ES-I3 (cell line): ENCODE measurements around the gene ENKUR.

Experiments
- H3K36me3 ChIP-seq: 2 replicates; pipeline ENCODE4 v1.6.1; 2013; ENCODE audit warnings: mild to moderate bottlenecking, low read length, control low read depth, moderate library complexity; ENCODE audit not compliant: insufficient read depth
- H3K4me1 ChIP-seq: 2 replicates; pipeline ENCODE4 v1.6.1; 2013; ENCODE audit warnings: mild to moderate bottlenecking, control low read depth, low read length; ENCODE audit not compliant: insufficient read depth
- H3K9ac ChIP-seq: 2 replicates; pipeline ENCODE4 v1.6.1; 2013; ENCODE audit warnings: low read depth, mild to moderate bottlenecking, low read length, moderate library complexity
- H3K9me3 ChIP-seq: 2 replicates; pipeline ENCODE4 v1.6.1; 2013; ENCODE audit warnings: mild to moderate bottlenecking, low read length, moderate library complexity; ENCODE audit not compliant: control insufficient read depth, insufficient read depth

The ENKUR gene

DNA sequence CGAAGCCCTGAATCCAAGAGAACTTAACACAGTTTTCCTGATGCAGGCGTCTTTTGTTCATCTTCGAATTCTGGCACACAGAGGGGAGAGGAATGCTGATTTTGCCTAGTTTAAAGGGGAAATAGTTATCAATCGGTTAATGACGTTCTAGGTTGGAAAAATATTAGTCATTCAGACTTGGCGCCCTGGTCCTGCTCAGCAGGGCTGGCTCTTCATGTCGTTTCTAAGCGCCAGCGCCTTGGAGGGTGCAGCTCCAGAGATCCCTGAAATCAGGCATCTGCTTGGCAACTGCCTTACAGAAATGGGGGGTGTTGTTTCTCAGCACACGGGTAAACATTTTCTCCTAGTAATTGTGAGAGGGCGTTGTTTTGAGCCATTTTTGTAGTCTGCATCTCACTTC is 62.3 kb downstream of the ENKUR start:
- H3K9ac ChIP-seq, result peak overlapping the region; percentile 58; the same call in 1 of the 2 replicates
- peaks cover 12% of the 10 kb centered on the region for H3K4me1 ChIP-seq
- H3K36me3 ChIP-seq, result no peaks in the 10 kb centered on the region
- no peaks in the 10 kb centered on the region for H3K9me3 ChIP-seq

DNA sequence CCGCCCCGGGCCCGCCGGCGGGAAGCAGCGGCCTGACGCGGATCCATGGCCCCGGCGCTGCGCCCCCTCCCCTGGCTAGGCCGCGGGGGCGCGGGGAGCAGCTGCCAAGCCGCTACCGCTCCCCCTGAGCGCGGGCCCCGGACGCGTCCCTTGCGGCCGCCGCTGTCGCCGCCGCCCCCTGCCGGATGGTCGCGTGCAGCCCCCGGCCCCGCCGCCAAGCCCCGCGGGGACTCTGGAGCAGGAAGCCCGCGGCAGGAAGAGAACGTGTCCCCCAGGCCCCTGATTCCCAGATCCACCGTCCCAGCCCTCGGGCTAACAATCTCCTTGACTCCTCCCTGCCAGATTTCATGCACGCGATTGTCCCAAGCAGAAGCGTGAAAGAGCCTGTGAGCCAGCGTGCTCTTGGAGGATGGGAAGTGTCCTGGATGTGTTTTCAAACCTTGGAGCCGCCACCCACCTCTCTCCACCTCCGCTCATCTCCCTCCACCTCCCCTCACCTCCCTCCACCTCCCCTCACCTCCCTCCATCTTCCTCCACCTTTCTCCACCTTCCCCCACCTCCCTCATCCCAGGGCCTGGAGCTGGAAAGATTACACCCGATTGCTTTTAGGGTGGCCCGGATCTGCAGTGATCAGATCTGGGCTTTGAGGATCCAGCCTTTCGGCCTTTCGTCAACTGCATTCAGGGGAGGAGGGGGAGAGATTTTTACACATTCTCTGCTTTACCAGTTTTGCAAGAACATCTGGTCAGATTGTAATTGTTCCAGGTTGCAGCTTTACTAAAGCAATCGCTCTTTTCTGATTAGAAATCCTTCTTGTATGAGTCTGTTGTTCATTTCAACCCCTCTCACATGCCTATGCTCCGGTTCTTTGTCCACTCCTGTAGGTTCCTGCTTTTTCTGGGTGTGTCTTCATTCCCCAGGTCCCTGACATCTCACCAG is 63.0 kb downstream of the ENKUR start:
- Histone ChIP-seq H3K36me3 (no peaks in the 10 kb centered on the region), H3K9me3 (no peaks in the 10 kb centered on the region), H3K4me1 (peaks cover 12% of the 10 kb centered on the region), H3K9ac (peak overlapping the region; percentile 58)

DNA sequence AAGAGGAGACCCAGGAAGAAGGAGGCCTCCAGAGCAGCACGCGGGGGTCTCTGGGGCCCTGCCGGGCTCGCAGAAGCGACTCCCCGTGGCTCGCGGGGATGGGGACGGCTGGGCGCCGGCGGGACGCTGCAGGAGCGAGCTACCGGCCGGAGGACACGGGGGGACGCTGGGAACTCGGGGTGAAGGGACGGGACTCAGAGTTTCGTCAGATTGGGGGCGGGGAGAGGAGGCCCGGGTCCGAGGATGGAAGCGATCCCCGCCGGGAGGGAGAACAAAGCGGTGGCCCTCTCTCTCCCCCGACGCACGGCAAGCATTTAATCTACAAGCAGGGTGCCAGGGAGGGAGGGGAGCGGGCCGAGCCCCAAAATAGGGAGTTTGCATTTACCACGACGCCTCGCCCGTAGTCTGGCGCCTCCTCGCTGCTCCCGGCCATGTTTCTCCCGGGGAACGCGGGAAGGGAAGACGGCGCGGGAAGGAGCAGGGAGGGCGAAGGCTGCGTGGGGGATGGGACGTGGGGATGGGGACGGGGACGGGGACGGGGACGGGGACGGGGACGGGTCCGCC is 63.7 kb downstream of the ENKUR start, which contains the start of gene PRTFDC1:
Gene PRTFDC1 (minus strand): TSS at position 464 of the 564 bp plus-strand sequence. CDS start 31 bp downstream, at position 433.
- Histone ChIP-seq H3K9me3 (no peaks in the 10 kb centered on the region), H3K4me1 (peaks cover 17% of the 10 kb centered on the region), H3K9ac (peak within 1 kb of the TSS; percentile 58), H3K36me3 (no peaks in the 10 kb centered on the region)

DNA sequence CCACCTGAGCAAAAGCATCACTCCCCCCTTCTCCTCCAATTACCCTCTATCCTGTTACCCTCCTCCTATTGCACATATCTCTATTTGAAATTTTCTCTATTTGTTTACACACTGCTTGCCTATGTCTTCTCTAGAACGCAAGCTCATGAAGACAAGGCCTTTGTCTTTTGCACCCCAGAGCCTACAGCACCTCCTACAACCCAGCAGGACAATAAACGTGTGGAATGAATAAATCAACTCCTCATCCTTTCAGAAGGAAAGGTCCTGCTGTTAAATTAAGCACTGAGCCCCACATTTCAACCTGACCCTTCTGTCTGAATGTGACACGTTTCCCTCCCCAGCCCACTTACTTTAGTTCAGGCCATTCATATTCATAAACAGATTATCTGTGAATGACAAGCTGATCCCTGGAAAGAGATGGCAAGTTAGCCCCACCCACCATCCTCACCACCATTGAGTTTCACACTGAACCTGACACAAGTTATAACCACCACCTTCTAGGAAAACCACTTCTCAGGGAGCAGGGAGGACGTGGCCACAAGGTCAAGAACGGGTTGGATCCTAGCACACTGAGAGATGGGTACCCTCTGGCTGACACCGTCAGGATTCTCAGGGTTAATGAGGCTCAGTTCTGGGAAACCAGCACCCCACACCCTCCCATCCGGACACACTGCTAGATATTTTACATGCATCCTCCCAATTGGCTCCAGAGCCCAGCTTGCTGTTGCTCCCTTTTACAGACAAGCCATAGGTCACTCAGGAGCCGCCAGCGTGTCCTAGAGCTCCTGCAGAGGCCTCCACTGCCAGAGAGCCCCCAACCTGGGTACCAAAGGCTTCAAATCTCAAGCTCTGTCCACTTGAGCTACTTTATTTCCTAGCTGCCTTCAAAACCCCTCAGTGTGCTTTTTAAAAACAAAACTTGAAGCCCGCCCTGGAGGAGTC is 64.5 kb downstream of the ENKUR start:
- Histone ChIP-seq H3K36me3 (no peaks in the 10 kb centered on the region), H3K4me1 (peaks cover 17% of the 10 kb centered on the region), H3K9me3 (no peaks in the 10 kb centered on the region), H3K9ac (peak overlapping the region; percentile 58)

DNA sequence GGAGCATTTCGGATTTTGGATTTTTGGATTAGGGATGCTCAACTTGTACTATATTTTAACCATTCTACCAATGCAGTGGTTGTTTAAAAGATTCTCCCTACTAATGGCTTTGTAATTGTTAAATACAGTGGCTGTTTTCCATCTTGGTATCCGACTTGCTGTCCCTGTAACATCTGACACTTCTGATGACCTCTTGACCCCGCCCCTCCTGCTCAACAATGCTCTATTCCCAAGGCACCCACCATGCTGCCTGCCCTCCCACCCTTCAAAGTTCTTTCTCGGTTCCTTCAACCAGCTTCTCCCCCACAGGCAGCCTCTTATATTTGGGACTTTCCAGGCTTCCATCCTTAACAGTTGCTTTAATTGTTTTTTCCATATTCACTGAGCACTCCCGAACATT is 65.5 kb downstream of the ENKUR start:
- H3K9me3 ChIP-seq, result no peaks in the 10 kb centered on the region
- H3K9ac ChIP-seq, result no peak overlapping the region
- H3K36me3 ChIP-seq, result no peaks in the 10 kb centered on the region
- peaks cover 17% of the 10 kb centered on the region for H3K4me1 ChIP-seq

- Histone ChIP-seq H3K36me3 (no peaks in the 10 kb centered on the region), H3K4me1 (peaks cover 17% of the 10 kb centered on the region), H3K9me3 (no peaks in the 10 kb centered on the region), H3K9ac (no peak overlapping the region)
Observed at GRCh38 chr10:24949616-24950015, 66.3 kb downstream of the ENKUR start.

- Histone ChIP-seq H3K4me1 (peaks cover 17% of the 10 kb centered on the region), H3K9ac (no peak overlapping the region)
Observed at GRCh38 chr10:24947304-24948097, 68.5 kb downstream of the ENKUR start.

DNA sequence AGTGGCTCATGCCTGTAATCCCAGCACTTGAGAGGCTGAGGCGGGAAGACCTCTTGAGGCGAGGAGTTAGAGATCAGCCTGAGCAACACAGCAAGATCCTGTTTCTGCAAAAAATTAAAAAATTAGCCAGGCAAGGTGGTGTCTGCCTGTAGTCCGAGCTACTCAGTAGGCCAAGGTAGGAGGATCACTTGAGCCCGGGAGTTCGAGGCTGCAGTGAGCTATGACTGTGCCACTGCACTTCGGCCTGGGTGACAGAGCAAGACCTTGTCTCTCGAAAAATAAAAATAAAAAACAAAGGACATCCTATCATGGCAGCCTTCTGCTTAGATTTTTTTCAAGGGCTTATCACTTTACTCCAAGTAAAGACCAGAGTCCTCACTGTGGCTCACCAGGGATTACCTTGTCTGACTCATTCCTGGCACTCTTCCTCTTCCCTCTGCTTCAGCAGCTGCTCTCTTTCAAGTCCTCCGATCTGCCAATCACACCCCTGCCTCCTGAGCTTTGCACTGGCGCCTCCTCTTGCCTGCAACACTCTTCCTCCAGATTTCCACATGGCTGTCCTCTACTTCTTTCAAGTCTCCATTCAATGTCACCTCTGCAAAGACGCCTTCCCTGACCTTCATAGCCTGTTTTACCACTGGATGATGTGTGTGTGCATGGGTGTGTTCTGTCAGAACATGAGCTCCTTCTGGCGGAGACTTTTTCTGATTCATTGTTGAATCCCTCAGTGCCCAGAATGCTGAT is 71.3 kb downstream of the ENKUR start:
- Histone ChIP-seq H3K9me3 (no peaks in the 10 kb centered on the region), H3K36me3 (no peaks in the 10 kb centered on the region), H3K4me1 (peaks cover 5% of the 10 kb centered on the region; the same call in 1 of the 2 replicates), H3K9ac (no peak overlapping the region)

More at GRCh38 chr10:24947304-24948097, 68.5 kb downstream of the ENKUR start:
- H3K9me3 ChIP-seq, result no peaks in the 10 kb centered on the region
- no peaks in the 10 kb centered on the region for H3K36me3 ChIP-seq

DNA sequence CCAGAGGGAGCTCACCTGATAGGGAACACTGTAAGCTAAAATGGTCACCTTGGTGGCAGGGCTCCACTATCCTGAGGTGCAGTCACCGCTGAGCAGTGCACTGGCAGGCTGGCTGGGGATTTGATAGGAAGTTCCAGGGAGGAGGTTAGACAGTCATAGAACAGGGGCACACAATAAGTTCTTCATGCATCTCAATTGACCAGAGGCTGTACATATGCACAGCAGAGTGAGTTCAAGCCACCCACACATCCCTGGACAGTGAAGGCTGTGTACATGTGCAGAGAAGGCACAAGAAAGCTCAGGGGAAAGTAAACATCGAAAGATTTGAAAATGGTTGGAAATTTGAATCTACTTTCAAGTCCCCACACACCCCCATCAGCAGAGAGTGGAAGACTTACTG is 77.4 kb downstream of the ENKUR start:
- no peak overlapping the region for H3K9ac ChIP-seq
- H3K36me3 ChIP-seq, result no peaks in the 10 kb centered on the region
- H3K4me1 ChIP-seq, result no peaks in the 10 kb centered on the region
- H3K9me3 ChIP-seq, result no peaks in the 10 kb centered on the region

- H3K9me3 ChIP-seq, result no peaks in the 10 kb centered on the region
- H3K9ac ChIP-seq, result no peak overlapping the region
- H3K4me1 ChIP-seq, result no peaks in the 10 kb centered on the region
Observed at GRCh38 chr10:24938076-24938475, 77.9 kb downstream of the ENKUR start.

GRCh38 chr10:24935504-24936292 is 80.3 kb downstream of the ENKUR start:
- no peaks in the 10 kb centered on the region for H3K4me1 ChIP-seq
- no peaks in the 10 kb centered on the region for H3K9me3 ChIP-seq
- no peak overlapping the region for H3K9ac ChIP-seq
- no peaks in the 10 kb centered on the region for H3K36me3 ChIP-seq

More at GRCh38 chr10:24938076-24938475, 77.9 kb downstream of the ENKUR start:
- H3K36me3 ChIP-seq, result no peaks in the 10 kb centered on the region
